ENCODE results near the gene ABCA13.

ABCA13 gene

GRCh38 chr7:48441848-48442492, 270.7 kb downstream of the ABCA13 start:
- DNase-seq, result no peak

- DNase-seq, result no peak
Measured at GRCh38 chr7:48443051-48443450, 271.8 kb downstream of the ABCA13 start.

- no peak for DNase-seq
Measured at GRCh38 chr7:48446721-48447120, 275.5 kb downstream of the ABCA13 start.

- no peak for DNase-seq
Measured at GRCh38 chr7:48452218-48452617, 281.0 kb downstream of the ABCA13 start.

- DNase-seq, result no peak
Measured at GRCh38 chr7:48454750-48455192, 283.5 kb downstream of the ABCA13 start.

GRCh38 chr7:48455363-48455762, 284.1 kb downstream of the ABCA13 start:
- no peak for DNase-seq

- DNase-seq, result no peak
Measured at GRCh38 chr7:48458701-48459524, 287.7 kb downstream of the ABCA13 start.

- no peak for DNase-seq
Measured at GRCh38 chr7:48466713-48467112, 295.5 kb downstream of the ABCA13 start.

GRCh38 chr7:48471196-48471595, 299.9 kb downstream of the ABCA13 start:
- no peak for DNase-seq

GRCh38 chr7:48472640-48473039, 301.4 kb downstream of the ABCA13 start:
- DNase-seq, result no peak

- no peak for DNase-seq
Measured at GRCh38 chr7:48473205-48473865, 302.1 kb downstream of the ABCA13 start.

GRCh38 chr7:48481235-48481634, 310.0 kb downstream of the ABCA13 start:
- no peak for DNase-seq

GRCh38 chr7:48497521-48497920, 326.3 kb downstream of the ABCA13 start:
- DNase-seq, result no peak

GRCh38 chr7:48502021-48502420, 330.8 kb downstream of the ABCA13 start:
- DNase-seq, result no peak

GRCh38 chr7:48505051-48505450, 333.8 kb downstream of the ABCA13 start:
- no peak for DNase-seq

- no peak for DNase-seq
Measured at GRCh38 chr7:48505466-48505865, 334.2 kb downstream of the ABCA13 start.

GRCh38 chr7:48506569-48506968, 335.3 kb downstream of the ABCA13 start:
- no peak for DNase-seq

GRCh38 chr7:48511080-48511479, 339.8 kb downstream of the ABCA13 start:
- no peak for DNase-seq

GRCh38 chr7:48512892-48513291, 341.6 kb downstream of the ABCA13 start:
- no peak for DNase-seq

GRCh38 chr7:48515171-48515570, 343.9 kb downstream of the ABCA13 start:
- no peak for DNase-seq

- DNase-seq, result no peak
Measured at GRCh38 chr7:48518092-48518491, 346.8 kb downstream of the ABCA13 start.

GRCh38 chr7:48522692-48523091, 351.4 kb downstream of the ABCA13 start:
- DNase-seq, result no peak

Data from right forelimb (tissue), 1 donor.